ENCODE measurements around the gene BAG1.

The BAG1 gene

DNA sequence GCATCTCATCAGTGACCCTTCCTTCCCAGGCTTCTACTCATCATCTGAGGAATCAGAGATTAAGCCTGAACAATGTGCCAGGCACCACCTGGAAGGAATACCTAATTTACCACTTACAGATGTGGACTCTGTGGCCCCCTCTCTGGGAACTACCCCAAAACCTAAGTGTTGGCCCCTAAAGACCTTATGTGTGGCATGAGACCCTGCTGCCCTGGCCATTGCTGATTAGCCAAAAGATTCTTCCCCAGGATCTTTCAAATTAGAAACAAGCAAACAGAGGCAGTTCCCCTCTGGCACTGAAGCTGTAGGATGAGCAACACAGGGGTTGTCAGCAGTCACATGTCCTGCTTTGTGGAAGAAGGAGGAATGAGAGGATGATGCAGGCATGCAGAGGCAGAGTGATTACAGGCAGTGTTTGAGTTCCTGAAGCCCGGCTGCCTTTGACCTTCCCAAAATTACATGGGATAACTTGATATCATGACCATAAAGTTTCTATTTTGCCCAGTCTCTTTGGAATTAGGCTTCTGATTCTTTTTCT, 14.0 kb downstream of the BAG1 start:
- no peak overlapping the region for H3K27ac ChIP-seq (replicated peaks; ENCODE audit: low read length)
- no CpG with 5 or more reads among the region's 1 CpG for WGBS, 2 donors (ENCODE audit: extremely low coverage in 2 of 2, insufficient read length in 2 of 2, insufficient replicate concordance in 1 of 2)

DNA sequence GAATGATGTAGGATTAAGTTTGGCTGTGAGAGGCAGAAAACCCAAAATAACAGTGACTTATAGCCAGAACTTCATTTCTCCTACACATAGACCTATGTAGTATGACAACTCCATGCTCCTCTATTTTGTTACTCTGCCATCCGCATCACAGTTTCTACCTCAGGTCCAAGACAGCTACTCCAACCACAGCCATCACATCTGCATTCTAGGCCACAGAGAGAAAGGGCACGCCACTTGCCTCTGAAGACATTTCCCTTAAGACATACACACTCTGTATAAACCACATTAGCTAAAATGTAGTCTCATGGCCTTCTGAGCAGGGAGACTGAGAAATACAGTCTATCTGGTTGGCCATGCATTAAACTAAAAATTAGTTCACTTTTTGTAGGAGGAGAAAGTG, 14.5 kb downstream of the BAG1 start:
- Histone ChIP-seq H3K36me3 (replicated peaks in 1 of 2; ENCODE audit: control insufficient read depth in 2 of 2, insufficient read depth in 2 of 2, low read length in 2 of 2) (peaks cover 10 to 53% of the 10 kb centered on the region in 2 donors), H3K9me3 (replicated peaks in 1 of 2; ENCODE audit: control insufficient read depth in 2 of 2, insufficient read depth in 1 of 2, low read depth in 1 of 2, low read length in 2 of 2) (no peaks in the 10 kb centered on the region), H2BK12ac (ENCODE audit: low read length) (no peak overlapping the region), H2BK120ac (ENCODE audit: low read depth, low read length) (no peak overlapping the region), H3K4me2 (ENCODE audit: insufficient read depth, low read length, poor library complexity, severe bottlenecking) (no peak overlapping the region), H2BK15ac (ENCODE audit: low read length) (no peak overlapping the region), H3K27me3 (ENCODE audit: control insufficient read depth in 3 of 3, insufficient read depth in 3 of 3, low read depth in 1 of 3, low read length in 3 of 3) (no peaks in the 10 kb centered on the region), H2BK5ac (ENCODE audit: low read length) (no peak overlapping the region), H3K9ac (ENCODE audit: low read depth, low read length, poor library complexity) (no peak overlapping the region), H3K23ac (ENCODE audit: low read depth, low read length, poor library complexity) (no peak overlapping the region), H3K18ac (ENCODE audit: low read length) (no peak overlapping the region), H3K27ac (replicated peaks; ENCODE audit: low read length) (no peak overlapping the region), H3K79me1 (ENCODE audit: low read depth, low read length) (no peaks in the 10 kb centered on the region), H3K4me3 (ENCODE audit: low read length in 2 of 2) (no peak overlapping the region), H3K14ac (ENCODE audit: low read length) (no peak overlapping the region), H4K91ac (ENCODE audit: low read depth, low read length, poor library complexity) (no peak overlapping the region), H3K4me1 (ENCODE audit: control insufficient read depth in 2 of 2, insufficient read depth in 1 of 2, low read depth in 1 of 2, low read length in 2 of 2) (no peaks in the 10 kb centered on the region), H3K4ac (ENCODE audit: low read length) (no peak overlapping the region), H2AFZ (ENCODE audit: low read length) (no peak overlapping the region), H2AK5ac (ENCODE audit: low read depth, low read length) (no peak overlapping the region), H4K8ac (ENCODE audit: low read depth, low read length) (no peak overlapping the region)
- no CpG with 5 or more reads among the region's 2 CpGs for WGBS, 2 donors (ENCODE audit: extremely low coverage in 2 of 2, insufficient read length in 2 of 2, insufficient replicate concordance in 1 of 2)
- DNase-seq (ENCODE audit: low spot score): no peak

More for the DNA sequence above, 14.0 kb downstream of the BAG1 start:
- no peak overlapping the region for H2BK120ac ChIP-seq (ENCODE audit: low read depth, low read length)
- no peak overlapping the region for H2BK12ac ChIP-seq (ENCODE audit: low read length)
- no peak overlapping the region for H4K91ac ChIP-seq (ENCODE audit: low read depth, low read length, poor library complexity)
- H2BK15ac ChIP-seq (ENCODE audit: low read length): no peak overlapping the region
- H4K8ac ChIP-seq (ENCODE audit: low read depth, low read length): no peak overlapping the region
- no peak overlapping the region for H3K4me3 ChIP-seq (ENCODE audit: low read length in 2 of 2)
- H3K27me3 ChIP-seq (ENCODE audit: control insufficient read depth in 3 of 3, insufficient read depth in 3 of 3, low read depth in 1 of 3, low read length in 3 of 3): no peaks in the 10 kb centered on the region
- no peaks in the 10 kb centered on the region for H3K4me1 ChIP-seq (ENCODE audit: control insufficient read depth in 2 of 2, insufficient read depth in 1 of 2, low read depth in 1 of 2, low read length in 2 of 2)
- H3K4me2 ChIP-seq (ENCODE audit: insufficient read depth, low read length, poor library complexity, severe bottlenecking): no peak overlapping the region
- H3K9ac ChIP-seq (ENCODE audit: low read depth, low read length, poor library complexity): no peak overlapping the region
- peaks cover 16 to 58% of the 10 kb centered on the region in 2 donors for H3K36me3 ChIP-seq (replicated peaks in 1 of 2; ENCODE audit: control insufficient read depth in 2 of 2, insufficient read depth in 2 of 2, low read length in 2 of 2)
- H3K4ac ChIP-seq (ENCODE audit: low read length): no peak overlapping the region
- no peak overlapping the region for H2AK5ac ChIP-seq (ENCODE audit: low read depth, low read length)
- DNase-seq (ENCODE audit: low spot score): no peak
- no peak overlapping the region for H3K14ac ChIP-seq (ENCODE audit: low read length)
- no peaks in the 10 kb centered on the region for H3K9me3 ChIP-seq (replicated peaks in 1 of 2; ENCODE audit: control insufficient read depth in 2 of 2, insufficient read depth in 1 of 2, low read depth in 1 of 2, low read length in 2 of 2)
- H3K18ac ChIP-seq (ENCODE audit: low read length): no peak overlapping the region
- no peak overlapping the region for H2AFZ ChIP-seq (ENCODE audit: low read length)
- no peaks in the 10 kb centered on the region for H3K79me1 ChIP-seq (ENCODE audit: low read depth, low read length)
- no peak overlapping the region for H2BK5ac ChIP-seq (ENCODE audit: low read length)
- no peak overlapping the region for H3K23ac ChIP-seq (ENCODE audit: low read depth, low read length, poor library complexity)

DNA sequence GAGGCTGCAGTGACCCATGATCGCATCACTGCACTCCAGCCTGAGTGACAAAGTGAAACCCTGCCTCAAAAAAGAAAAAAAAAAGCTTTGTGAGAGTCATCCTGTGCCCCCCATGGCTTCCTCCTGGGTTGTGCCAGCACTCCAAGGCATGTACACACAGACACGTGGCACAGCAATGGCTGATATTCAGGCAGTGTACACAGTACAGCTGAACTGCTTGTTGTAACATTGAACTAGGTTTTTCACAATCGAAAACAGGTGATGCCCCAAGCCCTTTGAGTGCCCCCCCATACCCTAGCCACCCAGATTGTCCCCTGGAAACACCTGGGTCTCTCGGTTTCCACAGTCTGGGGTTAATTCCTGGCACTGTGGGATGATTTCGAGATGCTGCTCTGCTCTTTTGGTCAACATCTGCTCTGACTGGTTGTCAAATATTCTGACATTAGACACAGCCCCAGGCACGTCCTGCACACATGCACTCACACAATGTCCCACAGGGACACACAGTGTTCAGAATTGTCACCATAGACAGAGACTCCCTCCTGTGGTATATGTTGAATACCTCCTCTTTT, 15.3 kb downstream of the BAG1 start:
- Histone ChIP-seq H2BK12ac (ENCODE audit: low read length) (no peak overlapping the region), H3K14ac (ENCODE audit: low read length) (no peak overlapping the region), H3K9ac (ENCODE audit: low read depth, low read length, poor library complexity) (no peak overlapping the region), H3K4me1 (ENCODE audit: control insufficient read depth in 2 of 2, insufficient read depth in 1 of 2, low read depth in 1 of 2, low read length in 2 of 2) (no peaks in the 10 kb centered on the region), H3K36me3 (replicated peaks in 1 of 2; ENCODE audit: control insufficient read depth in 2 of 2, insufficient read depth in 2 of 2, low read length in 2 of 2) (peaks cover 4 to 45% of the 10 kb centered on the region in 2 donors), H3K79me1 (ENCODE audit: low read depth, low read length) (no peaks in the 10 kb centered on the region), H3K4me3 (ENCODE audit: low read length in 2 of 2) (no peak overlapping the region), H4K8ac (ENCODE audit: low read depth, low read length) (no peak overlapping the region), H3K4me2 (ENCODE audit: insufficient read depth, low read length, poor library complexity, severe bottlenecking) (no peak overlapping the region), H2BK15ac (ENCODE audit: low read length) (no peak overlapping the region), H2AFZ (ENCODE audit: low read length) (no peak overlapping the region), H3K18ac (ENCODE audit: low read length) (no peak overlapping the region), H3K9me3 (replicated peaks in 1 of 2; ENCODE audit: control insufficient read depth in 2 of 2, insufficient read depth in 1 of 2, low read depth in 1 of 2, low read length in 2 of 2) (no peaks in the 10 kb centered on the region), H2BK120ac (ENCODE audit: low read depth, low read length) (no peak overlapping the region), H2BK5ac (ENCODE audit: low read length) (no peak overlapping the region), H3K27ac (replicated peaks; ENCODE audit: low read length) (no peak overlapping the region), H3K23ac (ENCODE audit: low read depth, low read length, poor library complexity) (no peak overlapping the region), H3K4ac (ENCODE audit: low read length) (no peak overlapping the region), H4K91ac (ENCODE audit: low read depth, low read length, poor library complexity) (no peak overlapping the region), H3K27me3 (ENCODE audit: control insufficient read depth in 3 of 3, insufficient read depth in 3 of 3, low read depth in 1 of 3, low read length in 3 of 3) (no peaks in the 10 kb centered on the region), H2AK5ac (ENCODE audit: low read depth, low read length) (no peak overlapping the region)
- no peak for DNase-seq (ENCODE audit: low spot score)
- no CpG with 5 or more reads among the region's 6 CpGs for WGBS, 2 donors (ENCODE audit: extremely low coverage in 2 of 2, insufficient read length in 2 of 2, insufficient replicate concordance in 1 of 2)

DNA sequence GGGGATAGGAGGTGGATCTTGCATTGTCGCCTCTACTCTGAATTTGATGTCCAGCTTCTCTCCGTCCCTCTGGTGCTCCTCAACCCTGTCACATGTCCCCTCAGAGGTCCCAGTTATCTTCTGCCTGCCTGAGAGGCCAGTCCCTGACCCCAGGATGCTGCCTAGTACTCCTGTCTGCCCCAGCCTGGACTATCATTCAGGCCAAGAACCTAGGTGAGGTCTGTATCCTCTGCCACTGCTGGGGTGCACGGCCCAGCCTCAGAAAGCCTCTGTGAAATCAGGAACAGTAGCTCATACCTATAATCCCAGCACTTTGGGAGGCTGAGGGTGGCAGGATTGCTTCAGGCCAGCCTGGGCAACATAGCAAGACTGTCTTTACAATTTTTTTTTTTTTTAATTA, 15.9 kb downstream of the BAG1 start:
- peaks cover 3 to 40% of the 10 kb centered on the region in 2 donors for H3K36me3 ChIP-seq (replicated peaks in 1 of 2; ENCODE audit: control insufficient read depth in 2 of 2, insufficient read depth in 2 of 2, low read length in 2 of 2)
- no peaks in the 10 kb centered on the region for H3K79me1 ChIP-seq (ENCODE audit: low read depth, low read length)
- H3K4me1 ChIP-seq (ENCODE audit: control insufficient read depth in 2 of 2, insufficient read depth in 1 of 2, low read depth in 1 of 2, low read length in 2 of 2): no peaks in the 10 kb centered on the region
- H3K9me3 ChIP-seq (replicated peaks in 1 of 2; ENCODE audit: control insufficient read depth in 2 of 2, insufficient read depth in 1 of 2, low read depth in 1 of 2, low read length in 2 of 2): no peaks in the 10 kb centered on the region
- no peak overlapping the region for H3K23ac ChIP-seq (ENCODE audit: low read depth, low read length, poor library complexity)
- no peak for DNase-seq (ENCODE audit: low spot score)
- no peak overlapping the region for H2AFZ ChIP-seq (ENCODE audit: low read length)
- no peak overlapping the region for H2BK12ac ChIP-seq (ENCODE audit: low read length)
- H4K8ac ChIP-seq (ENCODE audit: low read depth, low read length): no peak overlapping the region
- H3K9ac ChIP-seq (ENCODE audit: low read depth, low read length, poor library complexity): no peak overlapping the region
- H3K14ac ChIP-seq (ENCODE audit: low read length): no peak overlapping the region
- H3K27me3 ChIP-seq (ENCODE audit: control insufficient read depth in 3 of 3, insufficient read depth in 3 of 3, low read depth in 1 of 3, low read length in 3 of 3): no peaks in the 10 kb centered on the region
- H2BK15ac ChIP-seq (ENCODE audit: low read length): no peak overlapping the region
- H2AK5ac ChIP-seq (ENCODE audit: low read depth, low read length): no peak overlapping the region
- H2BK5ac ChIP-seq (ENCODE audit: low read length): no peak overlapping the region
- H3K27ac ChIP-seq (replicated peaks; ENCODE audit: low read length): no peak overlapping the region
- no CpG with 5 or more reads among the region's 3 CpGs for WGBS, 2 donors (ENCODE audit: extremely low coverage in 2 of 2, insufficient read length in 2 of 2, insufficient replicate concordance in 1 of 2)
- no peak overlapping the region for H3K4me3 ChIP-seq (ENCODE audit: low read length in 2 of 2)
- H3K4me2 ChIP-seq (ENCODE audit: insufficient read depth, low read length, poor library complexity, severe bottlenecking): no peak overlapping the region
- no peak overlapping the region for H4K91ac ChIP-seq (ENCODE audit: low read depth, low read length, poor library complexity)
- no peak overlapping the region for H3K18ac ChIP-seq (ENCODE audit: low read length)
- no peak overlapping the region for H3K4ac ChIP-seq (ENCODE audit: low read length)
- no peak overlapping the region for H2BK120ac ChIP-seq (ENCODE audit: low read depth, low read length)

Data from neuronal stem cell (in vitro differentiated cells).